K562 (cell line): ENCODE data around the gene NOM1. TPM values are rescaled to one million over a fixed set of nuclear protein-coding genes. Genes with fewer than 3 reads are reported as not detected.
A peak's percentile ranks its signal among the peaks of the same experiment; 100 is the strongest.

ENCODE experiments used
- GABPB2 ChIP-seq: fragments of 250-450 bp; sonication (Bioruptor Pico); conservative IDR thresholded peaks from 2 replicates; pipeline ENCODE4 v1.5.1; 2021; ENCODE audit warnings: mild to moderate bottlenecking
- HDAC8 ChIP-seq: fragments of 450-650 bp; IDR thresholded peaks from 2 replicates; pipeline ENCODE4 v1.6.1; 2016; ENCODE audit warnings: mild to moderate bottlenecking, missing genetic modification characterization, moderate library complexity, missing compliant biosample characterization
- KDM2B ChIP-seq: fragments of 250-450 bp; sonication (Bioruptor Pico); IDR thresholded peaks from 2 replicates; pipeline ENCODE4 v1.8.0; 2021; ENCODE audit warnings: mild to moderate bottlenecking, moderate library complexity
- POLR2AphosphoS2 ChIP-seq: IDR thresholded peaks from 2 replicates; pipeline ENCODE4 v1.6.1; 2012; ENCODE audit warnings: low read length, improper control_type of control experiment
- PTBP1 ChIP-seq: fragments of 200-400 bp; formaldehyde crosslinking; IDR thresholded peaks from 2 replicates; pipeline ENCODE4 v1.6.1; 2017; ENCODE audit warnings: low read depth, low read length
- ZNF282 ChIP-seq: sonication (generic); formaldehyde crosslinking; IDR thresholded peaks from 2 replicates; pipeline ENCODE4 v1.8.1; 2023; ENCODE audit warnings: missing genetic modification reagents
- ZNF699 ChIP-seq: fragments of 250-450 bp; sonication (Bioruptor Pico); IDR thresholded peaks from 2 replicates; pipeline ENCODE4 v1.8.0; 2021; ENCODE audit warnings: mild to moderate bottlenecking, moderate library complexity; ENCODE audit not compliant: insufficient replicate concordance
- polyA plus RNA-seq, 8 experiments: library from polyadenylated mRNA; depleted of rRNA in 4 of 8; stranded (reverse) in 5 of 8; unstranded in 3 of 8; fragments of >200 nt; fragmentation: Nextera tagmentation in 2 of 8; fragmentation: Illumina TruSeq in 1 of 8; extraction: Ambion mirVana in 2 of 8; extraction: Trizol in 1 of 8; gene quantifications; 2 replicates each; pipeline versions ENCODE4 v1.2.1 to v1.2.3, GENCODE V29; 2011 to 2014; ENCODE audit warnings: inconsistent platforms in 1 of 8, missing spikeins in 1 of 8
- total RNA-seq, 7 experiments: library from RNA; depleted of rRNA in 6 of 7; stranded (reverse); fragments of >200 nt in 6 of 7; fragmentation: Illumina TruSeq in 2 of 7; extraction: Trizol in 2 of 7; gene quantifications; 2 replicates each; pipeline versions ENCODE4 v1.2.1 to v1.2.3, GENCODE V29; 2011 to 2021; ENCODE audit warnings: low replicate concordance in 1 of 7
- TF ChIP-seq, protein P1 (sequence below): fragments of 450-650 bp; IDR thresholded peaks from 2 replicates; pipeline ENCODE4 v1.6.1; 2014; ENCODE audit warnings: low read depth, mild to moderate bottlenecking, moderate library complexity, borderline replicate concordance
- TF ChIP-seq, protein P2 (sequence below), 2 experiments: fragments of 450-650 bp; formaldehyde crosslinking in 1 of 2; IDR thresholded peaks; 2 replicates each; pipeline versions ENCODE4 v1.4.0 to v1.6.1; 2014 to 2020; ENCODE audit warnings: mild to moderate bottlenecking in 2 of 2, borderline replicate concordance in 1 of 2, low read depth in 1 of 2
- TF ChIP-seq, protein P3 (sequence below): fragments of 200-800 bp; sonication (Bioruptor generic); IDR thresholded peaks from 2 replicates; pipeline ENCODE4 v1.6.1; 2016; ENCODE audit warnings: missing genetic modification characterization, missing compliant biosample characterization

The NOM1 gene
- total and polyA plus RNA-seq, 9 of the 15 experiments (the other 6 are each of a cell fraction or from before 2014, with no cell fraction given): 6.8 to 47.3 (median 37.4) TPM

DNA sequence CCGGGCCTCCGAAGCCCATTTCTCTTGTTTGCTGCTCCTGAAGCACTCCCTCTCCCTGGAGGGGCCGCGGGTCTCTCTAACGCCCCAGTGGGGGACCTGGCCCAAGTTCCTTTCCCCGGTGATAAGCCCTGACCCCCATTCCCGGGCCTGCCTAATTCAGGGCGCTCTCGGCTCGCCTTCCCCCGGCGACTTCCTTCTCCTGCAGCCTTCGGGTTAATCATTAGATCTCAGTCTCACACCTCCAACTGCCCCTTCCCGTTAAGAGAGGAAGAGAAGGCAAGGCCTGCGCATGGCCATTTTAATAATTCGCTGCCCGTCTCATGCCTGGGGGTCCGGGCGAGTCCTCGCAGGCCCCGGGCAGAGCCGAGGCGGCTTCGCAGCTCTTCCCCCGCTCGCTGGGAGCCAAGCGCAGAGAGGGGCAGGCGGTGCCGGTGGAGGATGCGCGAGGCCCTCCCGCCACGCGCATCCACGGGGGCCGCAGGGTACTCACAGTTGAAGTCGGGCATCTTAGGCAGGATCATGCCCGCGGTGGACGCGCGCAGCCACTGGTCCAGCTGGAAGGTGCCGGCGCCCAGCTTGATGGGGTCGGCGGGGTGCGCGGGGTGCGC lies 59.8 kb downstream of the NOM1 start (continued):
- TF ChIP-seq ZNF282 (no peak), PTBP1 (no peak), POLR2AphosphoS2 (no peak), HDAC8 (tag) (0 out of 2 replicates have a peak, but pooled peaks have one; percentile 33), ZNF699 (no peak), KDM2B (CRISPR knock-in tag) (peak; percentile 54; the same call in 1 of the 2 replicates), GABPB2 (CRISPR knock-in tag) (no peak)
- TF ChIP-seq, protein P1, sequence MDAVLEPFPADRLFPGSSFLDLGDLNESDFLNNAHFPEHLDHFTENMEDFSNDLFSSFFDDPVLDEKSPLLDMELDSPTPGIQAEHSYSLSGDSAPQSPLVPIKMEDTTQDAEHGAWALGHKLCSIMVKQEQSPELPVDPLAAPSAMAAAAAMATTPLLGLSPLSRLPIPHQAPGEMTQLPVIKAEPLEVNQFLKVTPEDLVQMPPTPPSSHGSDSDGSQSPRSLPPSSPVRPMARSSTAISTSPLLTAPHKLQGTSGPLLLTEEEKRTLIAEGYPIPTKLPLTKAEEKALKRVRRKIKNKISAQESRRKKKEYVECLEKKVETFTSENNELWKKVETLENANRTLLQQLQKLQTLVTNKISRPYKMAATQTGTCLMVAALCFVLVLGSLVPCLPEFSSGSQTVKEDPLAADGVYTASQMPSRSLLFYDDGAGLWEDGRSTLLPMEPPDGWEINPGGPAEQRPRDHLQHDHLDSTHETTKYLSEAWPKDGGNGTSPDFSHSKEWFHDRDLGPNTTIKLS: no peak
- TF ChIP-seq, protein P2, sequence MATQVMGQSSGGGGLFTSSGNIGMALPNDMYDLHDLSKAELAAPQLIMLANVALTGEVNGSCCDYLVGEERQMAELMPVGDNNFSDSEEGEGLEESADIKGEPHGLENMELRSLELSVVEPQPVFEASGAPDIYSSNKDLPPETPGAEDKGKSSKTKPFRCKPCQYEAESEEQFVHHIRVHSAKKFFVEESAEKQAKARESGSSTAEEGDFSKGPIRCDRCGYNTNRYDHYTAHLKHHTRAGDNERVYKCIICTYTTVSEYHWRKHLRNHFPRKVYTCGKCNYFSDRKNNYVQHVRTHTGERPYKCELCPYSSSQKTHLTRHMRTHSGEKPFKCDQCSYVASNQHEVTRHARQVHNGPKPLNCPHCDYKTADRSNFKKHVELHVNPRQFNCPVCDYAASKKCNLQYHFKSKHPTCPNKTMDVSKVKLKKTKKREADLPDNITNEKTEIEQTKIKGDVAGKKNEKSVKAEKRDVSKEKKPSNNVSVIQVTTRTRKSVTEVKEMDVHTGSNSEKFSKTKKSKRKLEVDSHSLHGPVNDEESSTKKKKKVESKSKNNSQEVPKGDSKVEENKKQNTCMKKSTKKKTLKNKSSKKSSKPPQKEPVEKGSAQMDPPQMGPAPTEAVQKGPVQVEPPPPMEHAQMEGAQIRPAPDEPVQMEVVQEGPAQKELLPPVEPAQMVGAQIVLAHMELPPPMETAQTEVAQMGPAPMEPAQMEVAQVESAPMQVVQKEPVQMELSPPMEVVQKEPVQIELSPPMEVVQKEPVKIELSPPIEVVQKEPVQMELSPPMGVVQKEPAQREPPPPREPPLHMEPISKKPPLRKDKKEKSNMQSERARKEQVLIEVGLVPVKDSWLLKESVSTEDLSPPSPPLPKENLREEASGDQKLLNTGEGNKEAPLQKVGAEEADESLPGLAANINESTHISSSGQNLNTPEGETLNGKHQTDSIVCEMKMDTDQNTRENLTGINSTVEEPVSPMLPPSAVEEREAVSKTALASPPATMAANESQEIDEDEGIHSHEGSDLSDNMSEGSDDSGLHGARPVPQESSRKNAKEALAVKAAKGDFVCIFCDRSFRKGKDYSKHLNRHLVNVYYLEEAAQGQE (IDR thresholded peaks at IDR 0.05; ENCODE audit: borderline replicate concordance): no peak
- TF ChIP-seq, protein P2 (CRISPR knock-in tag; IDR thresholded peaks at IDR 0.05; ENCODE audit: low read depth): 0 out of 2 replicates have a peak, but pooled peaks have one; percentile 23
- TF ChIP-seq, protein P3, sequence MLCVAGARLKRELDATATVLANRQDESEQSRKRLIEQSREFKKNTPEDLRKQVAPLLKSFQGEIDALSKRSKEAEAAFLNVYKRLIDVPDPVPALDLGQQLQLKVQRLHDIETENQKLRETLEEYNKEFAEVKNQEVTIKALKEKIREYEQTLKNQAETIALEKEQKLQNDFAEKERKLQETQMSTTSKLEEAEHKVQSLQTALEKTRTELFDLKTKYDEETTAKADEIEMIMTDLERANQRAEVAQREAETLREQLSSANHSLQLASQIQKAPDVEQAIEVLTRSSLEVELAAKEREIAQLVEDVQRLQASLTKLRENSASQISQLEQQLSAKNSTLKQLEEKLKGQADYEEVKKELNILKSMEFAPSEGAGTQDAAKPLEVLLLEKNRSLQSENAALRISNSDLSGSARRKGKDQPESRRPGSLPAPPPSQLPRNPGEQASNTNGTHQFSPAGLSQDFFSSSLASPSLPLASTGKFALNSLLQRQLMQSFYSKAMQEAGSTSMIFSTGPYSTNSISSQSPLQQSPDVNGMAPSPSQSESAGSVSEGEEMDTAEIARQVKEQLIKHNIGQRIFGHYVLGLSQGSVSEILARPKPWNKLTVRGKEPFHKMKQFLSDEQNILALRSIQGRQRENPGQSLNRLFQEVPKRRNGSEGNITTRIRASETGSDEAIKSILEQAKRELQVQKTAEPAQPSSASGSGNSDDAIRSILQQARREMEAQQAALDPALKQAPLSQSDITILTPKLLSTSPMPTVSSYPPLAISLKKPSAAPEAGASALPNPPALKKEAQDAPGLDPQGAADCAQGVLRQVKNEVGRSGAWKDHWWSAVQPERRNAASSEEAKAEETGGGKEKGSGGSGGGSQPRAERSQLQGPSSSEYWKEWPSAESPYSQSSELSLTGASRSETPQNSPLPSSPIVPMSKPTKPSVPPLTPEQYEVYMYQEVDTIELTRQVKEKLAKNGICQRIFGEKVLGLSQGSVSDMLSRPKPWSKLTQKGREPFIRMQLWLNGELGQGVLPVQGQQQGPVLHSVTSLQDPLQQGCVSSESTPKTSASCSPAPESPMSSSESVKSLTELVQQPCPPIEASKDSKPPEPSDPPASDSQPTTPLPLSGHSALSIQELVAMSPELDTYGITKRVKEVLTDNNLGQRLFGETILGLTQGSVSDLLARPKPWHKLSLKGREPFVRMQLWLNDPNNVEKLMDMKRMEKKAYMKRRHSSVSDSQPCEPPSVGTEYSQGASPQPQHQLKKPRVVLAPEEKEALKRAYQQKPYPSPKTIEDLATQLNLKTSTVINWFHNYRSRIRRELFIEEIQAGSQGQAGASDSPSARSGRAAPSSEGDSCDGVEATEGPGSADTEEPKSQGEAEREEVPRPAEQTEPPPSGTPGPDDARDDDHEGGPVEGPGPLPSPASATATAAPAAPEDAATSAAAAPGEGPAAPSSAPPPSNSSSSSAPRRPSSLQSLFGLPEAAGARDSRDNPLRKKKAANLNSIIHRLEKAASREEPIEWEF (CRISPR knock-in tag): no peak
